SU-DHL-6 (cell line): ENCODE data around the gene GULP1.

Experiments
- EZH2phosphoT487 ChIP-seq: fragments of 200-600 bp; sonication (generic), shearing (Covaris generic); conservative IDR thresholded peaks from 2 replicates; pipeline ENCODE4 v1.6.1; 2018; ENCODE audit warnings: mild to moderate bottlenecking, antibody characterized with exemption, low read length, moderate library complexity, mixed read lengths
- TF ChIP-seq, protein P1 (sequence below): fragments of 200-600 bp; sonication (generic); IDR thresholded peaks from one replicate; pipeline ENCODE4 v1.5.1; 2017; ENCODE audit warnings: antibody characterized with exemption, mild to moderate bottlenecking, low read length, moderate library complexity; ENCODE audit not compliant: insufficient read depth, poor library complexity, severe bottlenecking

DNA sequence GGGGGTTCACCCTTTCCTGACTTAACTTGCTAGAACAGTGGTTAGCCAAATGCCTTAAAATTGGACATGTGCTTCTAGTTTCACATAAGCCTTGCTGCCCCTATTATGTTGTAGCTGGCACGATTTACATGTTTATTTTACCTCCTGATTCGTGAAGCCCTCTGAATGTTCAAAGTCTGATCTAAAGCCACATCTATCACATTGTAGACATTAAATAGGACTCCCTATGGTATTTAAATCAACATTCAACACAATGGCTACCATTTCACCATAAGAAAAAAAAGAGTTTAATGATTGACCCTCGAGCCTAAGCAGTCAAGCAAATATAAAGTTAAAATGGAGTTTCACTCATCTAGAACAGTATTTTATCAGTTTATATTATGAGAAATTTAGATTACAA is 151.5 kb downstream of the GULP1 start:
- TF ChIP-seq, protein P1, sequence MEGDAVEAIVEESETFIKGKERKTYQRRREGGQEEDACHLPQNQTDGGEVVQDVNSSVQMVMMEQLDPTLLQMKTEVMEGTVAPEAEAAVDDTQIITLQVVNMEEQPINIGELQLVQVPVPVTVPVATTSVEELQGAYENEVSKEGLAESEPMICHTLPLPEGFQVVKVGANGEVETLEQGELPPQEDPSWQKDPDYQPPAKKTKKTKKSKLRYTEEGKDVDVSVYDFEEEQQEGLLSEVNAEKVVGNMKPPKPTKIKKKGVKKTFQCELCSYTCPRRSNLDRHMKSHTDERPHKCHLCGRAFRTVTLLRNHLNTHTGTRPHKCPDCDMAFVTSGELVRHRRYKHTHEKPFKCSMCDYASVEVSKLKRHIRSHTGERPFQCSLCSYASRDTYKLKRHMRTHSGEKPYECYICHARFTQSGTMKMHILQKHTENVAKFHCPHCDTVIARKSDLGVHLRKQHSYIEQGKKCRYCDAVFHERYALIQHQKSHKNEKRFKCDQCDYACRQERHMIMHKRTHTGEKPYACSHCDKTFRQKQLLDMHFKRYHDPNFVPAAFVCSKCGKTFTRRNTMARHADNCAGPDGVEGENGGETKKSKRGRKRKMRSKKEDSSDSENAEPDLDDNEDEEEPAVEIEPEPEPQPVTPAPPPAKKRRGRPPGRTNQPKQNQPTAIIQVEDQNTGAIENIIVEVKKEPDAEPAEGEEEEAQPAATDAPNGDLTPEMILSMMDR: no peak
- no peak for TF ChIP-seq EZH2phosphoT487
